H1 (cell line): Measurements from ENCODE around the gene TMPRSS11B.

ENCODE experiments used
- CHD1 ChIP-seq: IDR thresholded peaks from 2 replicates; pipeline ENCODE4 v1.6.1; 2012; ENCODE audit warnings: low read depth, low read length, improper control_type of control experiment
- CREB1 ChIP-seq: IDR thresholded peaks from 2 replicates; pipeline ENCODE4 v1.6.1; 2012; ENCODE audit warnings: inconsistent platforms
- EP300 ChIP-seq, 2 experiments: IDR thresholded peaks; 1 replicate in 1 of 2; 2 replicates in 1 of 2; pipeline ENCODE4 v1.6.1; 2011 to 2012; ENCODE audit warnings: low read depth in 2 of 2, low read length in 2 of 2, mild to moderate bottlenecking in 2 of 2, borderline replicate concordance in 1 of 2, inconsistent platforms in 1 of 2, moderate library complexity in 1 of 2
- JUN ChIP-seq: IDR thresholded peaks from 2 replicates; pipeline ENCODE4 v1.6.1; 2011; ENCODE audit warnings: low read depth, mild to moderate bottlenecking, improper control_type of control experiment, low read length
- JUND ChIP-seq: IDR thresholded peaks from 2 replicates; pipeline ENCODE4 v1.6.1; 2011; ENCODE audit warnings: mild to moderate bottlenecking, improper control_type of control experiment, low read length
- KDM1A ChIP-seq: fragments of 200-600, 300-600 bp; sonication (generic); IDR thresholded peaks from 2 replicates; pipeline ENCODE4 v1.7.1; 2016; ENCODE audit warnings: mild to moderate bottlenecking, low read length, borderline replicate concordance
- MAFK ChIP-seq: IDR thresholded peaks from 2 replicates; pipeline ENCODE4 v1.6.1; 2012; ENCODE audit warnings: low read depth, mild to moderate bottlenecking, improper control_type of control experiment, low read length
- POLR2AphosphoS5 ChIP-seq: IDR thresholded peaks from 2 replicates; pipeline ENCODE4 v1.6.1; 2011; ENCODE audit warnings: low read depth, low read length
- RBBP5 ChIP-seq: IDR thresholded peaks from 2 replicates; pipeline ENCODE4 v1.7.1; 2012; ENCODE audit warnings: low read depth, mild to moderate bottlenecking, inconsistent platforms, low read length, moderate library complexity, borderline replicate concordance
- YY1 ChIP-seq: IDR thresholded peaks from 2 replicates; pipeline ENCODE4 v1.6.1; 2011; ENCODE audit warnings: low read depth, mild to moderate bottlenecking, low read length
- TF ChIP-seq, protein P1 (sequence below): IDR thresholded peaks from 2 replicates; pipeline ENCODE4 v1.6.1; 2012; ENCODE audit warnings: inconsistent platforms
- TF ChIP-seq, protein P2 (sequence below), 3 experiments: IDR thresholded peaks; 1 replicate in 2 of 3; 2 replicates in 1 of 3; pipeline versions ENCODE4 v1.5.1 to v1.6.1; 2011; ENCODE audit warnings: low read length in 3 of 3, mild to moderate bottlenecking in 3 of 3, inconsistent platforms in 2 of 3, low read depth in 1 of 3, moderate library complexity in 1 of 3; ENCODE audit not compliant: insufficient read depth in 1 of 3; ENCODE audit errors: control extremely low read depth in 1 of 3

DNA sequence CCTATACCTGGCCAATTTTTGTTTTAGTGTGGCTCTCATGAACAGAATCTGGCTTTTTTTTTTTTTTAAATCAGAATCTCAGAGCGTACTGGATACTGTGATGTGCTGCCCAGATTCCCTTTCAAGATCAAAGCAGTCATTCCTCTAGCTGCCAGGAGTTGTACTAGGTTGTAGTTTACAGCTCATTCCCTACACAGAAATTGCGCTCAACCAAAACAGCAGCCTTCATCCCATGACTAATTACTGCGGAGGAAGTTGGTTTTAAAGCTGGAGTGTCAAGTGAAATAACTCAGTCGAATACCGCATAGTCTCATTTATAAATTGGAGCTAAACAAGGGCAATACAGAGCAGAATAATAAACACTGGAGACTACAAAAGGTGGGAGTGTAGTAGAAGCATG is 12.2 kb upstream of the TMPRSS11B start:
- no peak for TF ChIP-seq POLR2AphosphoS5
- no peak for TF ChIP-seq JUND
- TF ChIP-seq, protein P1, sequence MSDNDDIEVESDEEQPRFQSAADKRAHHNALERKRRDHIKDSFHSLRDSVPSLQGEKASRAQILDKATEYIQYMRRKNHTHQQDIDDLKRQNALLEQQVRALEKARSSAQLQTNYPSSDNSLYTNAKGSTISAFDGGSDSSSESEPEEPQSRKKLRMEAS, result no peak
- TF ChIP-seq, protein P2, sequence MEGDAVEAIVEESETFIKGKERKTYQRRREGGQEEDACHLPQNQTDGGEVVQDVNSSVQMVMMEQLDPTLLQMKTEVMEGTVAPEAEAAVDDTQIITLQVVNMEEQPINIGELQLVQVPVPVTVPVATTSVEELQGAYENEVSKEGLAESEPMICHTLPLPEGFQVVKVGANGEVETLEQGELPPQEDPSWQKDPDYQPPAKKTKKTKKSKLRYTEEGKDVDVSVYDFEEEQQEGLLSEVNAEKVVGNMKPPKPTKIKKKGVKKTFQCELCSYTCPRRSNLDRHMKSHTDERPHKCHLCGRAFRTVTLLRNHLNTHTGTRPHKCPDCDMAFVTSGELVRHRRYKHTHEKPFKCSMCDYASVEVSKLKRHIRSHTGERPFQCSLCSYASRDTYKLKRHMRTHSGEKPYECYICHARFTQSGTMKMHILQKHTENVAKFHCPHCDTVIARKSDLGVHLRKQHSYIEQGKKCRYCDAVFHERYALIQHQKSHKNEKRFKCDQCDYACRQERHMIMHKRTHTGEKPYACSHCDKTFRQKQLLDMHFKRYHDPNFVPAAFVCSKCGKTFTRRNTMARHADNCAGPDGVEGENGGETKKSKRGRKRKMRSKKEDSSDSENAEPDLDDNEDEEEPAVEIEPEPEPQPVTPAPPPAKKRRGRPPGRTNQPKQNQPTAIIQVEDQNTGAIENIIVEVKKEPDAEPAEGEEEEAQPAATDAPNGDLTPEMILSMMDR (IDR thresholded peaks at IDR 0.05; ENCODE audit: control extremely low read depth in 1 of 3, insufficient read depth in 1 of 3, low read depth in 1 of 3, low read length in 3 of 3), result no peak
- no peak for TF ChIP-seq MAFK
- TF ChIP-seq JUN, result no peak
- no peak for TF ChIP-seq CREB1
- no peak for TF ChIP-seq YY1
- no peak for TF ChIP-seq EP300 (IDR thresholded peaks at IDR 0.05; ENCODE audit: borderline replicate concordance in 1 of 2, low read depth in 2 of 2, low read length in 2 of 2)
- no peak for TF ChIP-seq CHD1
- no peak for TF ChIP-seq KDM1A
- TF ChIP-seq RBBP5, result no peak
